CD14-positive monocyte (primary cell): ENCODE results near the gene IDH2. TPM values are rescaled to one million over a fixed set of nuclear protein-coding genes. Genes with fewer than 3 reads are reported as not detected.
A peak's percentile ranks its signal among the peaks of the same experiment; 100 is the strongest.

Experiments
- DNase-seq, 3 donors: peaks; one replicate each; pipeline ENCODE4 v3.0.0-alpha.2; 2011 to 2022
- H2AFZ ChIP-seq: 2 replicates; pipeline ENCODE4 v1.6.0; 2012; ENCODE audit warnings: mild to moderate bottlenecking, low read depth, low read length, inconsistent platforms; ENCODE audit not compliant: insufficient read depth, poor library complexity, severe bottlenecking
- H3K27ac ChIP-seq, 2 donors: 1 replicate in 1 of 2; 2 replicates in 1 of 2; pipeline ENCODE4 v1.5.1; 2012 to 2013; ENCODE audit warnings: low read length in 2 of 2, control low read depth in 1 of 2, inconsistent platforms in 1 of 2, low read depth in 1 of 2, mild to moderate bottlenecking in 1 of 2
- H3K27me3 ChIP-seq, 2 donors: one replicate each; pipeline versions ENCODE4 v1.6.0 to v1.6.1; 2011 to 2013; ENCODE audit warnings: low read length in 2 of 2; ENCODE audit not compliant: control insufficient read depth in 2 of 2, insufficient read depth in 2 of 2
- H3K36me3 ChIP-seq, 2 donors: replicated peaks in 1 of 2; 1 replicate in 1 of 2; 2 replicates in 1 of 2; pipeline versions ENCODE4 v1.5.1 to v1.6.1; 2012 to 2013; ENCODE audit warnings: low read length in 2 of 2, control low read depth in 1 of 2, inconsistent platforms in 1 of 2, mild to moderate bottlenecking in 1 of 2; ENCODE audit not compliant: insufficient read depth in 2 of 2, control insufficient read depth in 1 of 2
- H3K4me1 ChIP-seq, 2 donors: 1 replicate in 1 of 2; 2 replicates in 1 of 2; pipeline versions ENCODE4 v1.5.1 to v1.6.1; 2012 to 2013; ENCODE audit warnings: low read length in 2 of 2, control low read depth in 1 of 2, inconsistent platforms in 1 of 2, mild to moderate bottlenecking in 1 of 2, moderate library complexity in 1 of 2; ENCODE audit not compliant: insufficient read depth in 2 of 2, control insufficient read depth in 1 of 2
- H3K4me2 ChIP-seq: replicated peaks from 2 replicates; pipeline ENCODE3; 2012; ENCODE audit warnings: low read length, moderate library complexity, mild to moderate bottlenecking; ENCODE audit not compliant: poor library complexity, severe bottlenecking; ENCODE audit errors: extremely low read depth
- H3K4me3 ChIP-seq, 3 experiments: fragments of 200-600 bp in 1 of 3; sonication (generic) in 1 of 3; replicated peaks in 1 of 3; 1 replicate in 2 of 3; 2 replicates in 1 of 3; pipeline ENCODE4 v1.5.1; 2011 to 2013; ENCODE audit warnings: low read length in 3 of 3, mild to moderate bottlenecking in 3 of 3, control low read depth in 2 of 3, low read depth in 2 of 3, inconsistent platforms in 1 of 3, moderate library complexity in 1 of 3
- H3K79me2 ChIP-seq: 2 replicates; pipeline ENCODE4 v1.6.0; 2012; ENCODE audit warnings: mild to moderate bottlenecking, control low read depth, inconsistent platforms, low read length, moderate library complexity; ENCODE audit not compliant: insufficient read depth
- H3K9ac ChIP-seq: 2 replicates; pipeline ENCODE4 v1.6.0; 2017; ENCODE audit warnings: low read length, mild to moderate bottlenecking; ENCODE audit not compliant: insufficient read depth, poor library complexity, severe bottlenecking
- H3K9me3 ChIP-seq, 2 donors: replicated peaks in 1 of 2; 1 replicate in 1 of 2; 2 replicates in 1 of 2; pipeline versions ENCODE4 v1.5.1 to v1.6.1; 2012 to 2013; ENCODE audit warnings: low read length in 2 of 2, control low read depth in 1 of 2; ENCODE audit not compliant: control insufficient read depth in 1 of 2, insufficient read depth in 1 of 2
- H4K20me1 ChIP-seq: 2 replicates; pipeline ENCODE4 v1.6.0; 2012; ENCODE audit warnings: mild to moderate bottlenecking, low read length, control low read depth, moderate library complexity; ENCODE audit not compliant: insufficient read depth
- H3K27ac Mint-ChIP-seq, 7 donors: one replicate each; pipeline ENCODE4 v1.8.0; 2020; ENCODE audit warnings: mild to moderate bottlenecking in 7 of 7, mixed read lengths in 7 of 7, moderate library complexity in 6 of 7, inconsistent platforms in 2 of 7
- H3K27me3 Mint-ChIP-seq, 3 donors: one replicate each; pipeline ENCODE4 v1.8.0; 2021 to 2022; ENCODE audit warnings: low read depth in 3 of 3, mild to moderate bottlenecking in 3 of 3, mixed read lengths in 3 of 3, moderate library complexity in 3 of 3, inconsistent platforms in 1 of 3
- H3K36me3 Mint-ChIP-seq, 2 donors: one replicate each; pipeline ENCODE4 v1.8.0; 2020; ENCODE audit warnings: mixed read lengths in 2 of 2, inconsistent platforms in 1 of 2, mild to moderate bottlenecking in 1 of 2
- H3K4me1 Mint-ChIP-seq: one replicate; pipeline ENCODE4 v1.8.0; 2020; ENCODE audit warnings: mild to moderate bottlenecking, mixed read lengths
- H3K4me3 Mint-ChIP-seq, 2 donors: one replicate each; pipeline ENCODE4 v1.8.0; 2020; ENCODE audit warnings: mild to moderate bottlenecking in 2 of 2, mixed read lengths in 2 of 2, moderate library complexity in 1 of 2
- H3K9me3 Mint-ChIP-seq, 7 donors: one replicate each; pipeline ENCODE4 v1.8.0; 2020 to 2022; ENCODE audit warnings: mixed read lengths in 7 of 7, mild to moderate bottlenecking in 6 of 7, moderate library complexity in 6 of 7, inconsistent platforms in 2 of 7
- WGBS: methylation state at CpG from one replicate; pipeline ENCODE4 v1.1.5; 2013; ENCODE audit warnings: missing lambda C conversion rate; ENCODE audit not compliant: insufficient coverage; 5-methylcytosine and 5-hydroxymethylcytosine counted together
- intact Hi-C, 2 donors: fragments of 100-400 bp; cut with micrococcal nuclease; formaldehyde crosslinking; loops; one replicate each; pipeline versions ENCODE4 v1.15.0 to v1.15.1; 2023
- polyA plus RNA-seq, 3 donors: library from polyadenylated mRNA; depleted of rRNA in 1 of 3; unstranded in 2 of 3; stranded (reverse) in 1 of 3; fragments of 300-500 nt in 2 of 3; fragments of >200 nt in 1 of 3; fragmentation: Illumina TruSeq in 2 of 3; gene quantifications; 1 replicate in 2 of 3; 2 replicates in 1 of 3; pipeline ENCODE4 v1.2.3, GENCODE V29; 2012 to 2021
- TF ChIP-seq, protein P1 (sequence below): fragments of 200-600 bp; IDR thresholded peaks from one replicate; pipeline ENCODE4 v1.8.0; 2022; ENCODE audit warnings: antibody characterized with exemption, mild to moderate bottlenecking

Gene IDH2
- polyA plus RNA-seq, 3 donors = 40.6 to 115 (median 82.2) TPM

DNA sequence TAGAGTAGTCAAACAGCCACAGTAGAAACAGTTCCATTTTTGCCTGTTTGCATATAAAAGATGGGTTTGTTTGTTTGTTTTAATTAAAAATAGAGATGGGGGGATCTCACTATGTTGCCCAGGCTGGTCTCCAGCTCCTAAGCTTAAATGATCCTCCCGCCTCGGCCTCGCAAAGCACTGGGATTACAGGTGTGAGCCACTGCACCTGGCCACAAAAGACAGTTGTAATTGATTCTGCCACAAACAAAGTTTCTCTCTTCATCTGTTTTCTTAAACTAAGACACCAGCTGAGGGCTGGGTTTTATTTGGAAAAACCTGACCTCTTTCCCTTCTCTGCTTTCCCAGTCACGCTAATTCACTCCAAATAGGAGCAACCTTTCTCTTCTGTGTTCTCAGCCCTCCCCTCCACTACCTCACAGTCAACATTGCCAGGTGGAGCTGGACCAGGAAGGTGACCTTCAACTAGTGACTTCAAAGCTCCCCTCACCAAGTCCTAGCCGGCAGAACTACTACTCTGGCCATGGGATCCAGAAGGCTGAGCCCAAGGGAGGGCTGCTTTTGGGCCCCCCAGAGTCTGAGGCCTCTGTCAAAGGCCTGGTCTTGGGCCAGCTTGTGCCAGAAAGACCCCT lies 1.5 kb upstream of the IDH2 start:
- Histone ChIP-seq H3K27ac (no peak overlapping the region), H3K27me3 (peaks cover 0 to 2% of the 10 kb centered on the region in 2 donors), H3K9me3 (no peaks in the 10 kb centered on the region), H3K4me1 (peaks cover 26 to 39% of the 10 kb centered on the region in 2 donors), H4K20me1 (peaks cover 23% of the 10 kb centered on the region), H3K36me3 (no peaks in the 10 kb centered on the region), H3K9ac (no peak overlapping the region), H3K4me2 (no peak overlapping the region), H2AFZ (no peak overlapping the region), H3K4me3 (no peak overlapping the region), H3K79me2 (peaks cover 34% of the 10 kb centered on the region)
- Mint-ChIP-seq H3K36me3 (peaks cover 3 to 4% of the 10 kb centered on the region in 2 donors), H3K27me3 (peaks cover 15 to 22% (median 19%) of the 10 kb centered on the region in 3 donors), H3K9me3 (peaks cover 0 to 2% (median 0%) of the 10 kb centered on the region in 7 donors), H3K4me1 (peaks cover 35% of the 10 kb centered on the region), H3K27ac (no peak overlapping the region), H3K4me3 (no peak overlapping the region)
- DNase-seq = no peak
- intact Hi-C loops = no loop called here
- 100% methylated on average over 2 of the region's 5 CpGs for WGBS
- TF ChIP-seq, protein P1, sequence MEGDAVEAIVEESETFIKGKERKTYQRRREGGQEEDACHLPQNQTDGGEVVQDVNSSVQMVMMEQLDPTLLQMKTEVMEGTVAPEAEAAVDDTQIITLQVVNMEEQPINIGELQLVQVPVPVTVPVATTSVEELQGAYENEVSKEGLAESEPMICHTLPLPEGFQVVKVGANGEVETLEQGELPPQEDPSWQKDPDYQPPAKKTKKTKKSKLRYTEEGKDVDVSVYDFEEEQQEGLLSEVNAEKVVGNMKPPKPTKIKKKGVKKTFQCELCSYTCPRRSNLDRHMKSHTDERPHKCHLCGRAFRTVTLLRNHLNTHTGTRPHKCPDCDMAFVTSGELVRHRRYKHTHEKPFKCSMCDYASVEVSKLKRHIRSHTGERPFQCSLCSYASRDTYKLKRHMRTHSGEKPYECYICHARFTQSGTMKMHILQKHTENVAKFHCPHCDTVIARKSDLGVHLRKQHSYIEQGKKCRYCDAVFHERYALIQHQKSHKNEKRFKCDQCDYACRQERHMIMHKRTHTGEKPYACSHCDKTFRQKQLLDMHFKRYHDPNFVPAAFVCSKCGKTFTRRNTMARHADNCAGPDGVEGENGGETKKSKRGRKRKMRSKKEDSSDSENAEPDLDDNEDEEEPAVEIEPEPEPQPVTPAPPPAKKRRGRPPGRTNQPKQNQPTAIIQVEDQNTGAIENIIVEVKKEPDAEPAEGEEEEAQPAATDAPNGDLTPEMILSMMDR = no peak

DNA sequence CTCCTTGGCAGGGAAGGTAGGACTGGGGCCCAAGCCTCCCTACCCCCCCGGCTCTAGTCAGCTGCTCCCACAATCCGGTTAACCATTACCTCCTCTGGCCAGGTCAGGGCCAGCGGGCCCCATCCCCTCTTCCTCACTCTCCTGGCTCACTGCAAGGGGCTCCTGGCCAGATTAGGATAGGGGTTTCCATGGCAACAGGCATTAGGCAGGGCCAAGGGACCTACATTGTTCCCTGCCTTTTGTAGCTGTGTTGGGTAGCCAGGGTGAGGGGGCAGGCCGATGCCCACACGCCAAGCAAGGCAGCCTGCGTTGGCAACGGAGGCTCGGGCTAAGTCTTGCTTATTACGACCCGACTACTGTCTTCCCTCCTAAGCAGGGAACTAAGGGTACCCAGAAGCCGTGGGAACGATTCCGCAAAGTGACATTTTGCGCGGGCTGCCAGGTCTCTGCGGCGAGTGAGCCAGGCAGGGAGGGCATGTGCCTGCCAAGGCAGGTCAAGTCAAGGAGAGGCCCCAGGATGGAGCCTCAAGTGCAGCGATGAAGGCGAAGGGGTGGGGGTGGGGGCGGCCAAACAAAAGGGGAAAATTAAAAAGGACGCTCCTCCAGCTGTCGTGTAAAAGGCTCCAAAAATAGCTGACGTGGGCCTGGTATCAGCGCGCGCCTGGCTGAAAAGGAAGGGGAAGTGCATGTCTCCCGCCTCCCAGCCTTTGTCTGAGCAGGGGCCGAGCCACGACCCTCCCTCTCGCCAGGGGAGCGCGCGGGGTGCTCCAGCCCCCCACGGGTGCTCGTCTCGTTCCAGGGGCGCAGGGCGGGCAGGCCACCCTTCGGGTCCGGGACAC lies 919 bp downstream of the IDH2 start:
- peaks cover 0 to 2% (median 0%) of the 10 kb centered on the region in 7 donors for H3K9me3 Mint-ChIP-seq
- Histone ChIP-seq H3K9ac (peak overlapping the region; percentile 81), H3K36me3 (no peaks in the 10 kb centered on the region), H3K9me3 (no peaks in the 10 kb centered on the region), H3K4me3 (peak overlapping the region; percentile 62 to 88 (median 70)), H3K4me1 (peaks cover 39 to 56% of the 10 kb centered on the region in 2 donors), H3K27ac (peak overlapping the region; percentile 42 to 82), H3K79me2 (peaks cover 58% of the 10 kb centered on the region), H2AFZ (peak overlapping the region; percentile 93), H3K4me2 (peak overlapping the region; percentile 96), H3K27me3 (peaks cover 0 to 2% of the 10 kb centered on the region in 2 donors), H4K20me1 (peaks cover 34% of the 10 kb centered on the region)
- H3K27me3 Mint-ChIP-seq = peaks cover 15 to 22% (median 19%) of the 10 kb centered on the region in 3 donors
- intact Hi-C loops = no loop called here
- peak overlapping the region; percentile 68 to 87 (median 80) for H3K27ac Mint-ChIP-seq
- 2% methylated on average over 38 of the region's 40 CpGs for WGBS
- DNase-seq = peak; percentile 42 to 53 (median 46)
- TF ChIP-seq, protein P1 = no peak
- peaks cover 4 to 5% of the 10 kb centered on the region in 2 donors for H3K36me3 Mint-ChIP-seq
- peaks cover 58% of the 10 kb centered on the region for H3K4me1 Mint-ChIP-seq
- peak overlapping the region; percentile 80 to 92 for H3K4me3 Mint-ChIP-seq
